NCI-H1417 (cell line): Measurements from ENCODE around the gene CTSE.

ENCODE experiments used
- DNase-seq, 3 experiments: peaks; one replicate each; lab custom pipeline; 2025; lab: John Stamatoyannopoulos, UW

Gene CTSE

GRCh38 chr1:205991237-205991636 lies 32.5 kb downstream of the CTSE start:
- DNase-seq = no peak

- DNase-seq = no peak
Measured at GRCh38 chr1:205990226-205990625, 33.5 kb downstream of the CTSE start.

GRCh38 chr1:205989786-205990185 lies 33.9 kb downstream of the CTSE start:
- DNase-seq = no peak

- DNase-seq = no peak
Measured at GRCh38 chr1:205988585-205988995, 35.1 kb downstream of the CTSE start.

DNA sequence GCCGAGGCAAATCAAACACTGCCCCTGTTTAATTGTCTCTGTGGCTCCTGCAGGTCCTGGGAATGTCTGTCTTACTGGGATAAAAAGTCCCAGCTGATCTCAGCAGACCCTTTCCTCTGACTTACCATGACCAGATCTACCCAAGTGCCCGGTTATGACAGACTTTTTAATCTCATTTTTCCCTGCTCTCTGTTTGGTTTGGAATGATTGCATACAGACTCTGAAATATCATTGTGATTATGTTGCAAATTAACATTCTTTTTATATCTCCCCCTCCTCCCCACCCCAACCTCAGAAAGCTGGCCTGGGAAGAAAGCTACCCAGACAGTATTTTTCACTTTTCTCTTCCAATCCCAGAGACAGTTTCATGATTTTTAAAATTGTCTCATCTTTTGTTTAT lies 36.8 kb downstream of the CTSE start:
- DNase-seq = no peak

DNA sequence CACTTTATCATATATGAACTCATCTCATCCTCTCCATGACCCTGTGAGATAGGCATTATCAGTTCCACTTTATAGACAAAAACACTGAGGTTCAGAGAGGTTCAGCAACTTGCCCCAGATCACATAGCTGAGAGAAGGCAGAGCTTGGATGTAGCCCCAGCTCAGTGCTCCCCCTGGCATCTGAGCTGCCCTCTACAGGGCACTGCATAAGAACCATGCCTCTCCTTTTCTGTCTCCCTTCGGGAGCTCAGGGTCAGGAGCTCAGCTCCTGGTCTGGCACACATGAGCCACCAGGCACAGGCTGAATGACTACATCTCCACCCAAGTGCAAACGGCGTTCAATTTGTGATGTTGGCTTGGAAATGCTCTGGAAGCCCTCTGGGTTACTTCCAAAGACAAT lies 37.4 kb downstream of the CTSE start:
- no peak for DNase-seq

DNA sequence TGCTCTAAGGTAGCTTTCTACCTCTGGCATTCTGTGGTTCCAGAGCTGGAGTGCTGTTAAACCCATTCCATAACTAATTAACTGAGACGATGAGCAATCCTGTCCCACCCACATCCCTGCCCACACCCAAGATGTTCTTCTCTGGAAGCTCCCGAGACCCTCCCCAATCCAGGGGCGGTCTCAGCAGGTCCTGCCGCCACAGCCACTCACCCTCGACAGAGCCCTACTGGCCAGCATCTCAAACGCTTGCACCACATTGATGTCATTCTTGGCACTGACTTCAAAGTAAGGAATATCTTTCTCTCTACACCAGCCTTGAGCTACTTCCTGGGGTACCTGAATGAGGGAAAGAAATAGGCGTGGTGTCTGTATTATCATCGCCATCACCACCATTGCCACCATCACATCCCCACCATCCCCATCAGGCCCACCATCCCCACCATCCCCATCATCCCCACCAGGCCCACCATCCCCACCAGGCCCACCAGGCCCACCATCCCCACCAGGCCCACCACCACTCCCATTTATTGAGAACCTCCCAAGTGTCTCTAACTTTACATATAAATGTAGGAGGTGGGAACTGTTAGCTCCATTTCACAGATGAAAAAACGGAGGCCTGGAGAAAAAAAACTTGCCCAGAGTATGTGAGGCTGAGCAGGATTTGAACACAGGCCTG lies 38.2 kb downstream of the CTSE start:
- DNase-seq = no peak

DNA sequence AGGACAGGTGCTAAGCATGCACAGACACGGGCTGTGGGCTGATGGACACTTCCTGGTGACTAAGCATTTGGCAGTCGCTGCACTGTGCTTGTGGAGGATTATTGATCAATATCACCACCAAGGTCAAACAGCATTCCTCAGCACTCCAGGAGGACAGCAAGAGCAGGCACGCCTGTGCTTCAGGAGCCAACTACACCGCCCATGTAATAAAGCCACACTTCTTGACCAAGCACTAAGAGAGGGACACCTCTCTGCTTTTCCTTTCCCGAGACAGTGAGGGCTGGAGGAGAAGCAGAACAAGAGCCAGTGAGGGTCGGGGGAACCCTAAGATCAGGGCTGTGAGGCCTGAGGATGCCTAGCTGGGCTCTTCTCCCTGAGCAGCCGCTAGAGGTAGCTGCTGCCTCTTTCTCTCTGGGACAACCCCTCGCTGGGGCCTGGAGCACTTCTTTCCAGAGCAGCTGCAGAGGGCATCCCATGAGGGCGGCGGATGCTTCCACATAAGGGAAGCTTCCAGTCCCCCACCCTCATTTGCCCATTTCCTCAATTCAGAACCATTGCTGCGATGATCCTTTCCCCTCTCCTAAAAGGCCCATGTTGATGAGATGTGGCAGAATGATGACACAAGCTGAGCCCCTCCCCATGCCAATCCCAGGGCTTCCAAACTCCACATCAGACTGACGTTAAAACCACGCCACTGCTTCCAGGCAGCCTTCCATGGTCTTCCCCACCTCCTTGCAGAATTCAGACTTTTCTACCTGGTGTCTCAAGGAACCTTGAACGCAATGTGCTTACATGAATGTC lies 39.6 kb downstream of the CTSE start:
- peak in 1 of 3 experiments; percentile 57 for DNase-seq

GRCh38 chr1:205981257-205981656 lies 42.4 kb downstream of the CTSE start:
- DNase-seq = no peak

GRCh38 chr1:205980237-205980870 lies 43.3 kb downstream of the CTSE start:
- peak in 1 of 3 experiments; percentile 25 for DNase-seq

- no peak for DNase-seq
Measured at GRCh38 chr1:205979301-205979700, 44.4 kb downstream of the CTSE start.

DNA sequence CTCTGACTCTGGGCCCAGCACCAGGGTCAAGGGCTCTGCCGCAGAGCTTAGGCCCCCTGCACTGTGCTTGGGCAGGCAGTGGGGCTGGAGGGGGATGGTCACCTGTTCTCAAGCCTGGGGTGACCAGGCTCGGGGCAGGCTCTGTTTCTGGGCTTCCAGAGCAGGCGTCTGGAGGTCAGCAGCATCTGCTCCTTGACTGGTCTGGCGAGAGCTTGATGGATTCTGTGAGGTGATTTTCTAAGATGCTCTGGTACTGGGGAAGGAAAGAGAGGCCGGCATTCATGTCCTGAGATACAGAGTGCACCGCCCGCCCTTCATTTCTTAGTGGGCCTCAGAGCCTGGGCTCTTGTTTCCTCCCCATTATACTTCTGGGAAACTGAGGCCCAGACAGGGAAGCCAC lies 45.0 kb downstream of the CTSE start:
- no peak for DNase-seq

- peak; percentile 61 to 97 (median 88) for DNase-seq
Measured at GRCh38 chr1:205977402-205978014, 46.2 kb downstream of the CTSE start.

GRCh38 chr1:205976708-205977401 lies 46.8 kb downstream of the CTSE start:
- peak in 2 of 3 experiments; percentile 42 to 98 for DNase-seq

- DNase-seq = no peak
Measured at GRCh38 chr1:205976036-205976435, 47.7 kb downstream of the CTSE start.

GRCh38 chr1:205975387-205975998 lies 48.2 kb downstream of the CTSE start:
- DNase-seq = no peak

DNA sequence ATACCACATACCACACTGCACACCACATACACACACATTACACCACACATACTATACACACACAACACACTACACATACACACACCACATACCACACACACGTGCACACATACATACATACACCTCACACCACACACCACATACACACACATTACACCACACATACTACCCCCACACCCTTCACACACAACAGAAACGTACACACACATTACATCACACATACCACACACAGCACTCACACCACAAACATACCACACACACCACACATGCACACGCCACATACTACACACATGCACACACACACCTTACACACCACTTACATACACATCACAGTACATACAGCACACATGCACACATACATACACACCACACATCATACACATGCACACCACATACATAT lies 49.0 kb downstream of the CTSE start:
- DNase-seq = no peak

DNA sequence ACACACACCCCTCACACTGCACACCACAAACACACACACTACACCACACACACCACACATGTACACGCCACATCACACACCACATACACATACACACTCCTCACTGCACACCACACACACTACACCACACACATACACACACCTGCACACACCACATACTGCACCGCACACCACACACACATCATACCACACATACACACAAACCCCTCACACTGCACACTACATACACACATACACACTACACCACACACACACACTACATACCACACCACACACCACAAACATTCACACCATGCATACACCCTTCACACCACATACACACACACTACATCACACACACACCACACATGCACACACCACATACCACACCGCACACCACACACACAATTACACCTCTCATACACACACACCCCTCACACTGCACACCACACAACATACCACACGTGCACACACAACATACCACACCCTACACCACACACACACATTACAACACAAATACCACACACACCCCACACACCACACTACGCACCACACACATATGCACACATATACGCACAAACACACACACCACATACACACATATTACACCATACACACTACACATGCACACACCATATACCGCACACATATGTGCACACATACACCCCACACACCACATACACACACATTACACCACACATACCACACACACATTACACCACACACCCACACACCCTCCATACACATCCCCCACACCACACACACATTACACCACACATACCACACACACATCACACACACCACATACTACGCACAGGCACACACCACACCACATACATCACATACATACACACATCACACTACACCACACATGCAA lies 50.1 kb downstream of the CTSE start:
- DNase-seq = no peak

DNA sequence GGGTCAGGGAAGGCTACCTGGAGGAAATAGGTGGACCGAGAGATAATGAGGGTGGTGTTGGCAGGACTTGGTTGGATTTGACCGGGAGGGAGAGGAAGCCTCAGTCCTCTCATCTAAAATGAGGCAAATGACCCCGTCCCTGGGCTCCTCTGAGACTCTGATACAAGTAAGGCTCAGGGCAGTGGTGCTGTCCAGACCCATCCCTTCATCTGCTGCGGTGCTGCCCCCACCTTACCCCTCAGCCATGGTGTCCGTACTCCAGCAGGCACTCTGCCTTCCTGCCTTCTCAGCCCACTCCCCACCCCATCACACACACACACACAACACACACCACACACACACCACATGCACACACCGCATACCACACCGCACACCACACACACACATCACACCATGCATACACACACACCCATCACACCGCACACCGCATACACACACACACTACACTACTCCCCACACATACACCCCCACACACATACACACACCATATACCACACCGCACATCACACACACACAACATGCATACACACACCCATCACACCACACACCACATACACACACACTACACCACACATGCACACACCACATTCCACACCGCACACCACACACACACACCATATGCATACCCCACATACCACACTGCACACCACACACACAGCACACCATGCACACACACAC lies 51.1 kb downstream of the CTSE start:
- peak in 1 of 3 experiments; percentile 8 for DNase-seq

- DNase-seq = no peak
Measured at GRCh38 chr1:205972081-205972480, 51.6 kb downstream of the CTSE start.
